HCEC 1CT (cell line): ENCODE results near the gene CTTNBP2.
"Not testable (repeated sequence)": the region's sequence is repeated elsewhere in the genome, so short reads cannot be mapped to it uniquely, and the experiment has no call there.

Source experiments
- DNase-seq: peaks from one replicate; pipeline ENCODE4 v3.0.0-alpha.2; 2017

CTTNBP2 gene

GRCh38 chr7:117737926-117738325 lies 135.3 kb downstream of the CTTNBP2 start:
- no peak for DNase-seq

DNA sequence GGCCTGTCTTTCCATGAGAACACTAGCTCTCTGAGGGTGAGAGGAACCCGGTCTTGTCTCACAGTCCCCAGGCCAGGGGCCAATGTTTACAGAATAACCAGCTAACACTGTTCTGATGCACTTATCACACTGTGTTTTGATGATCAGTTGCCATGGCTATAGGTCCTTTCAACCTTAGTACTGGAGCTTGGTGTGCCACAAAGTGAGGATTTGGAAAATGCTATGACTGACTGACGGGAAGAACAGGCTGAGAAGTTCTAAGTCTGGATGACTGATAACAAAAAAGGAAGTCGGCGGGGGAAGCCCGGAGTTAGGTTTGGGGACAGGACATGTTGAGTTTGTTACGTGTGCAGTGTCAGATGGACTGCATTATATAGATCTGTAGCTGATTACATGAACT lies 141.8 kb downstream of the CTTNBP2 start:
- no peak for DNase-seq

DNA sequence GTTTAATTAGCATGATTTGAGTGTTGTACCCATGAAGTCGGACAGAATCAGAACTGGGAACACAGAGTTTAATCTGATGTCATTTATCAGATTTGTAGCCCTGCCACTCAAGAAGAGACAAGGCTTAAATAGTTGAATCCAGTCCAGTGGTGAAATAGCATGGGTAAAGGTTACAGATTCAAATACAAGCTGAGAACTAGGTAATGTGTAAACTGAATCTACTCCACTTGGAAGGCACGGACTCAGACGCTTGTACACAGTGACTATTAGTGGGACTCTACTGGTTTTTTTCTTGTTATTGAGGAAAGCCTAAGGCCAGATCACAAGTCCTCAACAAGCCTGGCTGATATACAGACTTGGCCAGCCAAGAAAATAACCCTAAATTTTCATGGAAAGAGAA lies 142.9 kb downstream of the CTTNBP2 start:
- DNase-seq: no peak

GRCh38 chr7:117728890-117729624 lies 144.2 kb downstream of the CTTNBP2 start:
- no peak for DNase-seq

- no peak for DNase-seq
Measured at GRCh38 chr7:117724898-117725297, 148.3 kb downstream of the CTTNBP2 start.

GRCh38 chr7:117719377-117719776 lies 153.9 kb downstream of the CTTNBP2 start:
- no peak for DNase-seq

GRCh38 chr7:117718116-117718835 lies 155.0 kb downstream of the CTTNBP2 start:
- DNase-seq: no peak

DNA sequence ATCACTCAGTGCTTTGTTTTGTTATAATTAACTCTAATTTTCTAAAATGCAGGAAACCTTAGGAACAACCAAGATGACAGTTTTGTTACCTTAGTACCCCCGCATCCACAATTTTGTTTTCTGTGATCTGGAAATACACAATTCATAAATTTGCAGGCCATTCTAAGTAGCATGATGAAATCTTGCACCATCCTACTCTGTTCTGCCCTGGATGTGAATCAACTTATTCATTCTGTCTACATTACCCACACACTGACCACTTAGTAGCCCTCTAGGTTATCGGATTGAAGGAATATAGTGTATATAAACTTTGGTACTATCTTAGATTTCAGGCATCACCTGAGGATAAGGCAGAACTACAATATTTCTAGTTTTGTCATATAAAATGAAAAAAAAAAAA lies 155.9 kb downstream of the CTTNBP2 start:
- DNase-seq: no peak

DNA sequence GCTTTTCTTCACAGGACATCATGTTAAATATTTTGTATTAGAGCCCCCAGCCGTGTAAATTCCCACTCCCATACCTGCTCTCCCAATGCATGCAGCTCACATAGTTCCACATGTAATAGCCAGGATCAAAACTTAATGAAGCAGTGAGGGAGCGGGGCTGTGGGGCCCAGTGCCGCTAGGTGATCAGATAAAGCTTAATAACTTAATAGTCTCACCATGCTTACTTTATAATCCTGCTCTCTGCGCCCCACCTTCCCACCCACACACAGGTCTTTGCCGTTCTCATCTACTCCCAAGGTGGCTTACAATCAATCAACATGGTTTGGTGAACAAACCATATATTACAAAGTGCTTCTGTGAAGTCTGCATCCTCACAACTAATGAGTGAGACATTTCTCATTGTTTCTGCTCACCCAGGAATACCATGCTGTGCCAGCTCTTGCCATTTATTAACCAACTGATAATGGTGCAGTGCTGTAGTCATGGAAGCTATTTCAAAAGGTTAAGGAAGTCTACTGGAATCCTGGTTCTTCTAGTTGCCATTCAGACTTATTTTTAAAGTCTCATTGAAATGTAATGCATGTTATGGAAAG lies 156.4 kb downstream of the CTTNBP2 start:
- DNase-seq: no peak

DNA sequence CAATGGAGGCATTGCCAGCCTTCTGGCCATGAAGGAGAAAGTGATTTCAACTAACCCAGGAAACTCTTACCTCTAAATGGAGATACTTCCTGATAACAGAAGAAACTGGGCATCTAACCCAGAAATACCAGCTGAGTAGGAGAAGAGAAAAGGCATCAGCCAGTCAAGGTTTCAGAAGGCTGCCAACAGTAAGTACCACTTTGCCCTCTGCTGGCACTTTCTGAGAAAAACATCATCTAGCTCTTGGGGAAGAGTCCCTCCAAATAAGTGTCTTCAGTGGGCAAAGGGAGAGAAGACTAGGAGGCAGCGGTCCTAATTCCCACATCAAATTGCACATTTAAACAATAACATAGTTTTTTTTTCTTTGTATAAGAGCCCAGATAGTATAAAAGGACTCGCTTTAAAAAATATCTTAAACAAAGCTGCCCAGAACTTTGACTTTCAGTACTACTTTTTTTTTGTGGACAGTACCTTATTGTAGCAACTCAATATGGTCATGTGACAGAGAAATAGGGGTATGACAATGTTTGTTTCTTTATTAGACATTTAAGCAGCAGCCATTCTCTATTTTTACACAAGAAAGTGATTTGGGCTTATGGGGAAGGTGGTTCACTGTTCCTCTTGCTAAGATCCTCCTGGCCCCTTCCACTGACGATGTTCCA lies 157.3 kb downstream of the CTTNBP2 start:
- DNase-seq: peak; percentile 35

GRCh38 chr7:117711556-117711955 lies 161.7 kb downstream of the CTTNBP2 start:
- no peak for DNase-seq

GRCh38 chr7:117708173-117708572 lies 165.1 kb downstream of the CTTNBP2 start:
- DNase-seq: not testable (repeated sequence)

GRCh38 chr7:117707080-117707479 lies 166.2 kb downstream of the CTTNBP2 start:
- no peak for DNase-seq

DNA sequence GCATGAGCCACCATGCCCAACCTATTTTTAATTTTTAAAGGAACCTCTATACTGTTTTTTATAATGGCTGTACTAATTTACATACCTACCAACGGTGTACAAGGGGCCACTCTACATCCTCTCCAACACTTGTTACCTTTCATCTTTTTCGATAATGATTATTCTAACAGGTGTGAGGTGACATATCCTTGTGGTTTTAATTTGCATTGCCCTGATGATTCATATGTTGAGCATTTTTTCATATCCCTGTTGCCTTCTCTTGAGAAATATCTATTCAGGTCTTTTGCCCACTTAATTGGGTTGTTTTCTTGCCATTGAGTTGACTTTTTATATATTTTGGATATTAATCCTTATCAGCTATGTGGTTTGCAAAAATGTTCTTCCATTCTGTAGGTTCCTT lies 167.0 kb downstream of the CTTNBP2 start:
- DNase-seq: no peak

- DNase-seq: no peak
Measured at GRCh38 chr7:117705630-117706029, 167.6 kb downstream of the CTTNBP2 start.

DNA sequence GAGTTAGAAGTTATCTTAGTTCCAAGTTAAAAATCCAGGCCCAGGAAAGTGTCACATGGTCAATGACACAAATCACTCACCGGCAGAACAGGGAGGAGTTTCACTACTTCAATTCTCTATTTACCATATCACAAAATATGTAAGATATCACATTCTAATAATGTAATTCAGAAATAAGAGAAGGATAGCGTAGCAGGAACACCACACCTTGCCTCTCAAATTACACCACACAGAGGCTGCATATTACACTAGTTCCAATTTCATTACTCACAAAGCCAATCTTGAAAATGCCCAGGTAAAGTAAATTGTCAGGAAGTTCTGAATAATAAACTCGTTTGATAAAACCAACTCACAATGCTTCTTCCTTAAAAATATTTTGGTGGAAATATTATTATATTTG lies 169.2 kb downstream of the CTTNBP2 start:
- no peak for DNase-seq

DNA sequence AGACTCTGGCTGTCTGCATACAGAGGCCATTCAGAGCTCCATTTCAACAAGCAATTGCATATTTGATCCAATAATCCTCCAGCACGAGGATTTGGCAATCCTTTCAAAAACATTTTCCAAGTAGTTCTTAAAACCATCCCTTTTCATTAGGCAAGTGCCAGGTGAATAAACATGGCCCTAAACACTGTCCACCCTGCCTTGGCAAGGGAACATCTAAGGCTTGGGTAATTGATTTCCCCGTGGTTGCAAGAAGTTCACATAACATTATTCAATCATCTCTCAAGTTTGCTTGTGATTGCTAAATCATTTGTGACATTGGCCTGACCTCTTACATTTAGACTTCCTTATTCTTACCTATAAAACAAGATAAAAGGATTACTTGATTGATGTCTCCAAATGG lies 175.2 kb downstream of the CTTNBP2 start:
- no peak for DNase-seq

GRCh38 chr7:117692338-117692737 lies 180.9 kb downstream of the CTTNBP2 start:
- DNase-seq: no peak

- DNase-seq: no peak
Measured at GRCh38 chr7:117690147-117690546, 183.1 kb downstream of the CTTNBP2 start.

DNA sequence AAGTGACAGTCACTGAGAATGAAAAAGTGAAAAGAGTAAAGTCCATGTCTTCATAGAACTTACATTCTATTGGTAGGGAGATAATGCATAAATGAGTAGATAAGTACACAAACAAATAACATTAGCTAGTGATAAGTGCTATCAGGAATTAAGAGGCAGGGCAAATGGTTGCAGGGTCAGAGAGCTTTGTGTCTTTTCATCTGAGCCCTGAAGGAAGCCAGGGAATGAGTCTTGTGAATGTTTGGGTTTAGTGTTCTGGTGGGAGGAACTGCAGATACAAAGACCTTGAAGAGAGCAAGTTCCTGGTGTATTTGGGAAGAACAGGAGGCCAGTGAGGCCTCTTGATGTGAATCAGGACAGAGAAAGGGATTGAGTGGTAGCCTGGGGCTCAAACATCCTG lies 183.8 kb downstream of the CTTNBP2 start:
- DNase-seq: no peak

- DNase-seq: no peak
Measured at GRCh38 chr7:117688126-117688525, 185.1 kb downstream of the CTTNBP2 start.

- DNase-seq: no peak
Measured at GRCh38 chr7:117686311-117686935, 186.8 kb downstream of the CTTNBP2 start.

GRCh38 chr7:117685795-117686194 lies 187.4 kb downstream of the CTTNBP2 start:
- DNase-seq: no peak
